Ovary (tissue), 3 donors: ENCODE measurements around the gene OSM.

Source experiments
- POLR2A ChIP-seq: fragments of 450-650 bp; IDR thresholded peaks from one replicate; pipeline ENCODE4 v1.6.1; 2017; ENCODE audit warnings: antibody characterized with exemption, mild to moderate bottlenecking, moderate library complexity
- TF ChIP-seq, protein P1 (sequence below), 3 donors: fragments of 450-650 bp in 2 of 3; fragments of 200-600 bp in 1 of 3; IDR thresholded peaks; one replicate each; pipeline versions ENCODE4 v1.5.1 to v1.8.0; 2016 to 2022; ENCODE audit warnings: antibody characterized with exemption in 3 of 3, mild to moderate bottlenecking in 1 of 3
- donor health status: DM: no; HTN: no; CAD: no.

DNA sequence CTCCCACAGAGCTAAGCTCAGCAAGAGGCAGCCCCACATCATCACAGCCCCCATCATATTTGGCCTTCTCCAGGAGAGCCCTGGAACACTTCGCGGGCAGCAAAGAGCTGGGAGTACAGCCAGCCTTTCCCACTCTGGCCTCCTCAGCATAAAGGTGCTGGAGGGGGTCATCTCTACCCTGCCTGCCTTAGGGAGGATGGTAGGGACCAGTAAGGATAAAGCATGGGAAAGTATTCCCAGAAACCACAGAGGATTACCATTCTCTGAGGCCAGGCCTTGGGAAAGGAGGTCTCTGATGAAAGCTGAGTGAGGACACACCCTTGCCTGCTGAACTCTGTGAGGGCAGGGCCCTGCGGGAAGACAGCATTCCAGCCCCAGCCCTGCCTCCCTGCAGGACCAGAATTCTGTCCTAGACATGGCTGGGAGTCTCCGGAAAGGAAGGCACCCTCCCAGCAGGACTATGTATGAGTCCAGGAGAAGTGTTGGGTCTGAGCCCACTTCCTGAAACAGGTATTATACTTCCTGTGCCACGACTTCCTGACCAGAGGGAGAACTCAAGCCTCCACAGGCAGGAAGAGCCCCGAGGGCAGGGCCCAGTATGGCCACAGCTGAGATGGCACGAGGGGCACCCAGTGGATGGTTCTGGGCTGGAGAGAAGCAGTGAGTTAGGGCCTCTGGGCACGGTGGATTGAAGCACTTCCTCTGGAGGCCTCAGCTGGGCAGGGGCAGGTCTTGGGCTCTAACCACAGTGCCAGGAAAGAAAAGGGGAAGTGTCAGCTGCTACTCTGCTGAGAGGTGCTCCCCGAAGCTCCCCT lies 35.6 kb upstream of the OSM start:
- TF ChIP-seq, protein P1, sequence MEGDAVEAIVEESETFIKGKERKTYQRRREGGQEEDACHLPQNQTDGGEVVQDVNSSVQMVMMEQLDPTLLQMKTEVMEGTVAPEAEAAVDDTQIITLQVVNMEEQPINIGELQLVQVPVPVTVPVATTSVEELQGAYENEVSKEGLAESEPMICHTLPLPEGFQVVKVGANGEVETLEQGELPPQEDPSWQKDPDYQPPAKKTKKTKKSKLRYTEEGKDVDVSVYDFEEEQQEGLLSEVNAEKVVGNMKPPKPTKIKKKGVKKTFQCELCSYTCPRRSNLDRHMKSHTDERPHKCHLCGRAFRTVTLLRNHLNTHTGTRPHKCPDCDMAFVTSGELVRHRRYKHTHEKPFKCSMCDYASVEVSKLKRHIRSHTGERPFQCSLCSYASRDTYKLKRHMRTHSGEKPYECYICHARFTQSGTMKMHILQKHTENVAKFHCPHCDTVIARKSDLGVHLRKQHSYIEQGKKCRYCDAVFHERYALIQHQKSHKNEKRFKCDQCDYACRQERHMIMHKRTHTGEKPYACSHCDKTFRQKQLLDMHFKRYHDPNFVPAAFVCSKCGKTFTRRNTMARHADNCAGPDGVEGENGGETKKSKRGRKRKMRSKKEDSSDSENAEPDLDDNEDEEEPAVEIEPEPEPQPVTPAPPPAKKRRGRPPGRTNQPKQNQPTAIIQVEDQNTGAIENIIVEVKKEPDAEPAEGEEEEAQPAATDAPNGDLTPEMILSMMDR (IDR thresholded peaks at IDR 0.05): no peak
- no peak for TF ChIP-seq POLR2A
